Measurements from ENCODE around the gene PRMT1. TPM values are rescaled to one million over a fixed set of nuclear protein-coding genes. Genes with fewer than 3 reads are reported as not detected.

PRMT1 gene
- total and polyA plus RNA-seq, 9 of the 15 experiments (the other 6 are each of a cell fraction or from before 2014, with no cell fraction given), result 13.3 to 464 (median 326) TPM

DNA sequence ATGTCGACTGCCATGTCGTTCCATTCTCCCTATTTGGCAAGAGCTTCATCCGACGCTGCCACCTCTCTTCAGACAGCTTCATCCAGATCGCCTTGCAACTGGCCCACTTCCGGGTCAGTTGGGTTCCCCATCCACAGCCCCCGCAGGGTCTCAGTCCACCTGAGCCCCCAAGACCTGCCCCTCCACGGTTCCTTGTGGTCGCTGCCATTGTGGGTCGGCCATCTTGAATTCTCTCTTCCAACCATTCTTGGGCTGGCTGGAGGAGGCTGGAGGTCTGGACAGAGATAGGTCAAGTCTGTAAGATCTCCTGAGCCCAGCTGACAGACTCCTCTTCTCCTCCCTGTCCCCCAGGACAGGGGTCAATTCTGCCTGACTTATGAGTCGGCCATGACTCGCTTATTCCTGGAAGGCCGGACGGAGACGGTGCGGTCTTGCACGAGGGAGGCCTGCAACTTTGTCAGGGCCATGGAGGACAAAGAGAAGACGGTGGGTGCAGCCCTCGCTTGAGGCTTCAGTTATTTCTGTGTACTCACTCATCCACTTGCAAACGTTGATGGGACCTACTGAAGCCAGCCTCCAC lies 33.4 kb downstream of the PRMT1 start (continued):
- TF ChIP-seq NFIX (CRISPR knock-in tag; IDR thresholded peaks at IDR 0.05; ENCODE audit: low read depth) (no peak), NFRKB (IDR thresholded peaks at IDR 0.05; ENCODE audit: low read depth) (peak; percentile 57; the same call in 1 of the 2 replicates), ZNF707 (CRISPR knock-in tag; conservative IDR thresholded peaks at IDR 0.05) (no peak), TEAD2 (tag; IDR thresholded peaks at IDR 0.05) (no peak), HMG20B (CRISPR knock-in tag; IDR thresholded peaks at IDR 0.05) (no peak), CC2D1A (IDR thresholded peaks at IDR 0.05) (no peak), POLR2G (IDR thresholded peaks at IDR 0.05; ENCODE audit: low read depth, low read length) (no peak), MXI1 (IDR thresholded peaks at IDR 0.05; ENCODE audit: low read depth, low read length) (no peak), ZNF217 (CRISPR knock-in tag; IDR thresholded peaks at IDR 0.05) (no peak), SP2 (IDR thresholded peaks at IDR 0.05; ENCODE audit: extremely low read depth, low read depth, low read length, poor library complexity, severe bottlenecking) (no peak), FOSL1 (tag; conservative IDR thresholded peaks at IDR 0.05) (0 out of 2 replicates have a peak, but pooled peaks have one; percentile 18), GABPB1 (CRISPR knock-in tag; IDR thresholded peaks at IDR 0.05) (no peak), ZNF384 (IDR thresholded peaks at IDR 0.05; ENCODE audit: low read depth, low read length) (no peak), ARNT (IDR thresholded peaks at IDR 0.05) (no peak), L3MBTL2 (IDR thresholded peaks at IDR 0.05) (peak; percentile 61; the same call in 1 of the 2 replicates), ZZZ3 (IDR thresholded peaks at IDR 0.05) (no peak), C11orf30 (IDR thresholded peaks at IDR 0.05; ENCODE audit: low read depth) (no peak), CBFA2T2 (conservative IDR thresholded peaks at IDR 0.05) (peak; percentile 4; the same call in 1 of the 2 replicates)
- TF ChIP-seq, protein P1, sequence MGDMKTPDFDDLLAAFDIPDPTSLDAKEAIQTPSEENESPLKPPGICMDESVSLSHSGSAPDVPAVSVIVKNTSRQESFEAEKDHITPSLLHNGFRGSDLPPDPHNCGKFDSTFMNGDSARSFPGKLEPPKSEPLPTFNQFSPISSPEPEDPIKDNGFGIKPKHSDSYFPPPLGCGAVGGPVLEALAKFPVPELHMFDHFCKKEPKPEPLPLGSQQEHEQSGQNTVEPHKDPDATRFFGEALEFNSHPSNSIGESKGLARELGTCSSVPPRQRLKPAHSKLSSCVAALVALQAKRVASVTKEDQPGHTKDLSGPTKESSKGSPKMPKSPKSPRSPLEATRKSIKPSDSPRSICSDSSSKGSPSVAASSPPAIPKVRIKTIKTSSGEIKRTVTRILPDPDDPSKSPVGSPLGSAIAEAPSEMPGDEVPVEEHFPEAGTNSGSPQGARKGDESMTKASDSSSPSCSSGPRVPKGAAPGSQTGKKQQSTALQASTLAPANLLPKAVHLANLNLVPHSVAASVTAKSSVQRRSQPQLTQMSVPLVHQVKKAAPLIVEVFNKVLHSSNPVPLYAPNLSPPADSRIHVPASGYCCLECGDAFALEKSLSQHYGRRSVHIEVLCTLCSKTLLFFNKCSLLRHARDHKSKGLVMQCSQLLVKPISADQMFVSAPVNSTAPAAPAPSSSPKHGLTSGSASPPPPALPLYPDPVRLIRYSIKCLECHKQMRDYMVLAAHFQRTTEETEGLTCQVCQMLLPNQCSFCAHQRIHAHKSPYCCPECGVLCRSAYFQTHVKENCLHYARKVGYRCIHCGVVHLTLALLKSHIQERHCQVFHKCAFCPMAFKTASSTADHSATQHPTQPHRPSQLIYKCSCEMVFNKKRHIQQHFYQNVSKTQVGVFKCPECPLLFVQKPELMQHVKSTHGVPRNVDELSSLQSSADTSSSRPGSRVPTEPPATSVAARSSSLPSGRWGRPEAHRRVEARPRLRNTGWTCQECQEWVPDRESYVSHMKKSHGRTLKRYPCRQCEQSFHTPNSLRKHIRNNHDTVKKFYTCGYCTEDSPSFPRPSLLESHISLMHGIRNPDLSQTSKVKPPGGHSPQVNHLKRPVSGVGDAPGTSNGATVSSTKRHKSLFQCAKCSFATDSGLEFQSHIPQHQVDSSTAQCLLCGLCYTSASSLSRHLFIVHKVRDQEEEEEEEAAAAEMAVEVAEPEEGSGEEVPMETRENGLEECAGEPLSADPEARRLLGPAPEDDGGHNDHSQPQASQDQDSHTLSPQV (IDR thresholded peaks at IDR 0.05), result peak; percentile 91
- TF ChIP-seq, protein P2, sequence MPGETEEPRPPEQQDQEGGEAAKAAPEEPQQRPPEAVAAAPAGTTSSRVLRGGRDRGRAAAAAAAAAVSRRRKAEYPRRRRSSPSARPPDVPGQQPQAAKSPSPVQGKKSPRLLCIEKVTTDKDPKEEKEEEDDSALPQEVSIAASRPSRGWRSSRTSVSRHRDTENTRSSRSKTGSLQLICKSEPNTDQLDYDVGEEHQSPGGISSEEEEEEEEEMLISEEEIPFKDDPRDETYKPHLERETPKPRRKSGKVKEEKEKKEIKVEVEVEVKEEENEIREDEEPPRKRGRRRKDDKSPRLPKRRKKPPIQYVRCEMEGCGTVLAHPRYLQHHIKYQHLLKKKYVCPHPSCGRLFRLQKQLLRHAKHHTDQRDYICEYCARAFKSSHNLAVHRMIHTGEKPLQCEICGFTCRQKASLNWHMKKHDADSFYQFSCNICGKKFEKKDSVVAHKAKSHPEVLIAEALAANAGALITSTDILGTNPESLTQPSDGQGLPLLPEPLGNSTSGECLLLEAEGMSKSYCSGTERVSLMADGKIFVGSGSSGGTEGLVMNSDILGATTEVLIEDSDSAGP (CRISPR knock-in tag; IDR thresholded peaks at IDR 0.05), result no peak
- TF ChIP-seq, protein P3, sequence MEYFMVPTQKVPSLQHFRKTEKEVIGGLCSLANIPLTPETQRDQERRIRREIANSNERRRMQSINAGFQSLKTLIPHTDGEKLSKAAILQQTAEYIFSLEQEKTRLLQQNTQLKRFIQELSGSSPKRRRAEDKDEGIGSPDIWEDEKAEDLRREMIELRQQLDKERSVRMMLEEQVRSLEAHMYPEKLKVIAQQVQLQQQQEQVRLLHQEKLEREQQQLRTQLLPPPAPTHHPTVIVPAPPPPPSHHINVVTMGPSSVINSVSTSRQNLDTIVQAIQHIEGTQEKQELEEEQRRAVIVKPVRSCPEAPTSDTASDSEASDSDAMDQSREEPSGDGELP (CRISPR knock-in tag; IDR thresholded peaks at IDR 0.05; ENCODE audit: borderline replicate concordance), result peak; percentile 80
- TF ChIP-seq, protein P4, sequence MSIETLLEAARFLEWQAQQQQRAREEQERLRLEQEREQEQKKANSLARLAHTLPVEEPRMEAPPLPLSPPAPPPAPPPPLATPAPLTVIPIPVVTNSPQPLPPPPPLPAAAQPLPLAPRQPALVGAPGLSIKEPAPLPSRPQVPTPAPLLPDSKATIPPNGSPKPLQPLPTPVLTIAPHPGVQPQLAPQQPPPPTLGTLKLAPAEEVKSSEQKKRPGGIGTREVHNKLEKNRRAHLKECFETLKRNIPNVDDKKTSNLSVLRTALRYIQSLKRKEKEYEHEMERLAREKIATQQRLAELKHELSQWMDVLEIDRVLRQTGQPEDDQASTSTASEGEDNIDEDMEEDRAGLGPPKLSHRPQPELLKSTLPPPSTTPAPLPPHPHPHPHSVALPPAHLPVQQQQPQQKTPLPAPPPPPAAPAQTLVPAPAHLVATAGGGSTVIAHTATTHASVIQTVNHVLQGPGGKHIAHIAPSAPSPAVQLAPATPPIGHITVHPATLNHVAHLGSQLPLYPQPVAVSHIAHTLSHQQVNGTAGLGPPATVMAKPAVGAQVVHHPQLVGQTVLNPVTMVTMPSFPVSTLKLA (conservative IDR thresholded peaks at IDR 0.05), result no peak
